Measurements from ENCODE around the gene BCL11B. TPM values are rescaled to one million over a fixed set of nuclear protein-coding genes. Genes with fewer than 3 reads are reported as not detected.
"Not testable (repeated sequence)": the region's sequence is repeated elsewhere in the genome, so short reads cannot be mapped to it uniquely, and the experiment has no call there.

The BCL11B gene
- polyA plus RNA-seq, 1 experiment = not detected

DNA sequence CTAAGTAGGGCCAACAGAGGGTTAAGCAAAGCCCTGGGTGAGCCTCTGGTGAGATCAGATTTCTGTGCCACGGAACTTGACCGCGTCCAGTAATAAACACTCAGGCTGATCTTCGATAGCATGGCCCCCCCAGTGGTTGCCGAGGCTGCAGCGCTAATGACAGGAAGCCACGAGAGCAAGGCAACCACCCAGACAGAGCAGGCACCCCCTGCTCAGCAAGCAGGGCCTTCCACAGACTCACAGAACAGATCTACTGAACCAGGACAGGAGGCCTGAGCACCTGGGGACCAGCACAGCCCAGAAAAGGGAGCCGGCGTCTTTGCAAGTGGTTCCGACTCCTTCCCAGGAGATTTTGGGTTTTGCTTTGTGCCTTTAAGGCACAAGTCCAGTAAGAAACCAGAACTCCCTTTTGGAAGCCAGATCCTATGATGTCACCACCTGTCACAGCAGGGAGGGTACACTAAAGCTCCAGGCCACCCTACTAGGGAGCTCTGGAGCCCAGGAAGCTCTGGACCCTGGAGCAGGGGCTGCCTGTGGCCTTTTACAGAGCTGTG is 42.3 kb downstream of the BCL11B start:
- CTCF ChIA-PET = no interaction called here
- no peak for DNase-seq (ENCODE audit: low read depth)
- Histone ChIP-seq H3K36me3 (ENCODE audit: control insufficient read depth, insufficient read depth, low read length) (no peaks in the 10 kb centered on the region), H3K4me3 (ENCODE audit: low read depth, low read length) (no peak overlapping the region), H3K27me3 (ENCODE audit: control insufficient read depth, insufficient read depth, low read length) (no peaks in the 10 kb centered on the region)
- TF ChIP-seq, protein P1, sequence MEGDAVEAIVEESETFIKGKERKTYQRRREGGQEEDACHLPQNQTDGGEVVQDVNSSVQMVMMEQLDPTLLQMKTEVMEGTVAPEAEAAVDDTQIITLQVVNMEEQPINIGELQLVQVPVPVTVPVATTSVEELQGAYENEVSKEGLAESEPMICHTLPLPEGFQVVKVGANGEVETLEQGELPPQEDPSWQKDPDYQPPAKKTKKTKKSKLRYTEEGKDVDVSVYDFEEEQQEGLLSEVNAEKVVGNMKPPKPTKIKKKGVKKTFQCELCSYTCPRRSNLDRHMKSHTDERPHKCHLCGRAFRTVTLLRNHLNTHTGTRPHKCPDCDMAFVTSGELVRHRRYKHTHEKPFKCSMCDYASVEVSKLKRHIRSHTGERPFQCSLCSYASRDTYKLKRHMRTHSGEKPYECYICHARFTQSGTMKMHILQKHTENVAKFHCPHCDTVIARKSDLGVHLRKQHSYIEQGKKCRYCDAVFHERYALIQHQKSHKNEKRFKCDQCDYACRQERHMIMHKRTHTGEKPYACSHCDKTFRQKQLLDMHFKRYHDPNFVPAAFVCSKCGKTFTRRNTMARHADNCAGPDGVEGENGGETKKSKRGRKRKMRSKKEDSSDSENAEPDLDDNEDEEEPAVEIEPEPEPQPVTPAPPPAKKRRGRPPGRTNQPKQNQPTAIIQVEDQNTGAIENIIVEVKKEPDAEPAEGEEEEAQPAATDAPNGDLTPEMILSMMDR (IDR thresholded peaks at IDR 0.05; ENCODE audit: insufficient read depth, low read depth, low read length) = no peak
- POLR2A ChIA-PET = no interaction called here

DNA sequence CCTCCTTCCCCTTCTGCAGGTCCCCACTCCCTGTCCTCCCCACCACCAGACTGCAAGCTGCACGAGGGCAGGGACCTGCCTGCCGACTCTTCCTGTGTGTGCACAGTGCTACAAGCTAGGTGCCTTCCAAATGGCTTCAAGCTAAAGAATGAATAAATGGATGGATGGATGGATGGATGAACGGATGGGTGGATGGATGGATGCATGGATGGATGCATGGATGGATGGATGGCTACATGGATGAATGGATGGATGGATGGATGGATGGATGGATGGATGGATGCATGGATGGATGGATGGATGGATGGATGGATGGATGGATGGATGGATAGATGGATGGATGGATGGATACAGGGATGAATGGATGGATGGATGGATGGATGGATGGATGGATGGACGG is 43.2 kb downstream of the BCL11B start:
- H3K27me3 ChIP-seq (ENCODE audit: control insufficient read depth, insufficient read depth, low read length); DNase-seq (ENCODE audit: low read depth); H3K4me3 ChIP-seq (ENCODE audit: low read depth, low read length); POLR2A ChIA-PET; H3K36me3 ChIP-seq (ENCODE audit: control insufficient read depth, insufficient read depth, low read length); CTCF ChIA-PET: not testable (repeated sequence)

DNA sequence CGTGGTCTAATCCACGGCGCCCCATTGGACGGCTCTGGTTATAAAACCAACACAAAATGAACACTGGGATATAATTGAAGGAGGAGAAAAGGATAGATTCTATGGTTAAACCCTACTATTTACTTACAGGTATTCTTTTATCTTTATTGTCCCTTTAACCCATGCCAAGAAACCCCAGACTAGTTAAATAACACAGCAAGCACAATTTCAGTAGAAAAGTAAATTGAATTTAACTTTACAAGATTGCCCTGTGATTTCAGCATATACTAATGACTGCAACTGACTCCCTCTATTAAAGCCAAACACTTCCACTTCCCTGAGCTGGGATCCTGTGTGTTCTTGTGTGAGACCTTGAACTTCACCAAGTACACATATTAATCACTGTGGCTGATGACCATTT is 45.3 kb downstream of the BCL11B start:
- TF ChIP-seq, protein P1 (IDR thresholded peaks at IDR 0.05; ENCODE audit: insufficient read depth, low read depth, low read length) = no peak
- no peaks in the 10 kb centered on the region for H3K27me3 ChIP-seq (ENCODE audit: control insufficient read depth, insufficient read depth, low read length)
- no peaks in the 10 kb centered on the region for H3K36me3 ChIP-seq (ENCODE audit: control insufficient read depth, insufficient read depth, low read length)
- CTCF ChIA-PET = no interaction called here
- no peak for DNase-seq (ENCODE audit: low read depth)
- POLR2A ChIA-PET = no interaction called here
- H3K4me3 ChIP-seq (ENCODE audit: low read depth, low read length) = no peak overlapping the region

DNA sequence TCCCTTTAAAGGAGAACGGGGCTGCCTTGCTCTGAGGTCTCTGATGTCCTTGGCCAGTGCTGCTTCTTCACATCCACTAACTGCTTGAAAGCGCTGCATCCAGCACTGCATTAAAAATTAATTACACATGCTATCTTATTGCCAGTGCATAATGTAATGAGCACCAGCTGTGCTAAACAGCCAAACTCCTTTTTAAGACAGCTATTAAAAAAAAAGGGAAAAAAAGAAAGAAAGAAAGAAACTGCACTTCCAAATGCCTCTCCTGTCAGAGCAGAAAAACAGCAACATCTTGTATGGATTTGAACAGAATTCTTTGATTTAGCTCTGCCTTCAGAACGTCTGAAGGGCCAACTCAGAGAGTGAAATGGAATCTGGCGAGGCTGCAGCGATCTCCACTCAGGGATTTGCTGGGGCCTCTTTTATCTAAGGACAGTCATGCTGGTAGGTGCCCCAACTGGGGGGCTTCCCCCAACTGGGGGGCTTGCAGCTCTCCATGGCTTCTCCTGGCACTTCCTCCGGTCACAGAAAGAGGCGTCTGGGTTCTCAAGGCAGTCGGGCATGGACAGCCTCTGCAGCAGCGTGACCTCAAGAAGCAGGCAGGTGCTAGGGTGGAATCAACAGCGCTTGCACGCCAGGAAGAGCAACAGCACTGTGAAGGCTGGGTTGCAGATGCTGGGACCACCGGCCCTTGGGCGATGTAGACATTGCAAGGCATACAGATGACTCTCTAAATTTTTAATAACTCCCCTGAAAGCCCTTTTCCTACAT is 46.4 kb downstream of the BCL11B start:
- H3K27me3 ChIP-seq (ENCODE audit: control insufficient read depth, insufficient read depth, low read length) = no peaks in the 10 kb centered on the region
- CTCF ChIA-PET = no interaction called here
- H3K4me3 ChIP-seq (ENCODE audit: low read depth, low read length) = no peak overlapping the region
- H3K36me3 ChIP-seq (ENCODE audit: control insufficient read depth, insufficient read depth, low read length) = no peaks in the 10 kb centered on the region
- POLR2A ChIA-PET = no interaction called here
- no peak for DNase-seq (ENCODE audit: low read depth)
- TF ChIP-seq, protein P1 (IDR thresholded peaks at IDR 0.05; ENCODE audit: insufficient read depth, low read depth, low read length) = no peak

- Histone ChIP-seq H3K27me3 (ENCODE audit: control insufficient read depth, insufficient read depth, low read length) (no peaks in the 10 kb centered on the region), H3K4me3 (ENCODE audit: low read depth, low read length) (no peak overlapping the region), H3K36me3 (ENCODE audit: control insufficient read depth, insufficient read depth, low read length) (no peaks in the 10 kb centered on the region)
- POLR2A ChIA-PET = no interaction called here
- CTCF ChIA-PET = no interaction called here
- TF ChIP-seq, protein P1 (IDR thresholded peaks at IDR 0.05; ENCODE audit: insufficient read depth, low read depth, low read length) = no peak
- no peak for DNase-seq (ENCODE audit: low read depth)
These were observed 47.0 kb downstream of the BCL11B start for GRCh38 chr14:99224948-99225347.

All from BJ (cell line).